Measurements from ENCODE around the gene PDE7B. TPM values are rescaled to one million over a fixed set of nuclear protein-coding genes. Genes with fewer than 3 reads are reported as not detected.

PDE7B gene
- total RNA-seq, 1 experiment from 2014 or later: 7.1 TPM

- in situ Hi-C loops (cut with HindIII; ENCODE audit: low pct_unique_long_range_greater_than_20kb, low sequenced_read_pairs): no loop called here
- DNase-seq (ENCODE audit: low read depth, low spot score): no peak
Observed at GRCh38 chr6:135906542-135906941, 55.0 kb downstream of the PDE7B start.

- in situ Hi-C loops (cut with HindIII; ENCODE audit: low pct_unique_long_range_greater_than_20kb, low sequenced_read_pairs): no loop called here
Observed at GRCh38 chr6:135906972-135907465, 55.5 kb downstream of the PDE7B start.

GRCh38 chr6:135909737-135910387, 58.4 kb downstream of the PDE7B start:
- DNase-seq (ENCODE audit: low read depth, low spot score): peak; percentile 82
- in situ Hi-C loops (cut with HindIII; ENCODE audit: low pct_unique_long_range_greater_than_20kb, low sequenced_read_pairs): no loop called here

More at GRCh38 chr6:135906972-135907465, 55.5 kb downstream of the PDE7B start:
- no peak for DNase-seq (ENCODE audit: low read depth, low spot score)

- in situ Hi-C loops (cut with HindIII; ENCODE audit: low pct_unique_long_range_greater_than_20kb, low sequenced_read_pairs): no loop called here
- DNase-seq (ENCODE audit: low read depth, low spot score): no peak
Observed at GRCh38 chr6:135910790-135911618, 59.5 kb downstream of the PDE7B start.

- no peak for DNase-seq (ENCODE audit: low read depth, low spot score)
- in situ Hi-C loops (cut with HindIII; ENCODE audit: low pct_unique_long_range_greater_than_20kb, low sequenced_read_pairs): no loop called here
Observed at GRCh38 chr6:135913785-135914184, 62.3 kb downstream of the PDE7B start.

- in situ Hi-C loops (cut with HindIII; ENCODE audit: low pct_unique_long_range_greater_than_20kb, low sequenced_read_pairs): no loop called here
- DNase-seq (ENCODE audit: low read depth, low spot score): peak; percentile 68
Observed at GRCh38 chr6:135919026-135919425, 67.5 kb downstream of the PDE7B start.

- in situ Hi-C loops (cut with HindIII; ENCODE audit: low pct_unique_long_range_greater_than_20kb, low sequenced_read_pairs): no loop called here
- DNase-seq (ENCODE audit: low read depth, low spot score): no peak
Observed at GRCh38 chr6:135920689-135921088, 69.2 kb downstream of the PDE7B start.

- in situ Hi-C loops (cut with HindIII; ENCODE audit: low pct_unique_long_range_greater_than_20kb, low sequenced_read_pairs): no loop called here
- DNase-seq (ENCODE audit: low read depth, low spot score): no peak
Observed at GRCh38 chr6:135921188-135921587, 69.7 kb downstream of the PDE7B start.

GRCh38 chr6:135922174-135922573, 70.7 kb downstream of the PDE7B start:
- in situ Hi-C loops (cut with HindIII; ENCODE audit: low pct_unique_long_range_greater_than_20kb, low sequenced_read_pairs): no loop called here

GRCh38 chr6:135922746-135923145, 71.2 kb downstream of the PDE7B start:
- no peak for DNase-seq (ENCODE audit: low read depth, low spot score)

More at GRCh38 chr6:135922174-135922573, 70.7 kb downstream of the PDE7B start:
- peak; percentile 22 for DNase-seq (ENCODE audit: low read depth, low spot score)

GRCh38 chr6:135932651-135933050, 81.2 kb downstream of the PDE7B start:
- DNase-seq (ENCODE audit: low read depth, low spot score): no peak
- in situ Hi-C loops (cut with HindIII; ENCODE audit: low pct_unique_long_range_greater_than_20kb, low sequenced_read_pairs): no loop called here

More at GRCh38 chr6:135922746-135923145, 71.2 kb downstream of the PDE7B start:
- in situ Hi-C loops (cut with HindIII; ENCODE audit: low pct_unique_long_range_greater_than_20kb, low sequenced_read_pairs): no loop called here

GRCh38 chr6:135935941-135936601, 84.6 kb downstream of the PDE7B start:
- in situ Hi-C loops (cut with HindIII; ENCODE audit: low pct_unique_long_range_greater_than_20kb, low sequenced_read_pairs): no loop called here
- DNase-seq (ENCODE audit: low read depth, low spot score): no peak

- DNase-seq (ENCODE audit: low read depth, low spot score): no peak
- in situ Hi-C loops (cut with HindIII; ENCODE audit: low pct_unique_long_range_greater_than_20kb, low sequenced_read_pairs): no loop called here
Observed at GRCh38 chr6:135936606-135937005, 85.1 kb downstream of the PDE7B start.

GRCh38 chr6:135937106-135937505, 85.6 kb downstream of the PDE7B start:
- DNase-seq (ENCODE audit: low read depth, low spot score): no peak
- in situ Hi-C loops (cut with HindIII; ENCODE audit: low pct_unique_long_range_greater_than_20kb, low sequenced_read_pairs): no loop called here

GRCh38 chr6:135938576-135939207, 87.2 kb downstream of the PDE7B start:
- DNase-seq (ENCODE audit: low read depth, low spot score): peak; percentile 71
- in situ Hi-C loops (cut with HindIII; ENCODE audit: low pct_unique_long_range_greater_than_20kb, low sequenced_read_pairs): no loop called here

GRCh38 chr6:135939208-135939591, 87.7 kb downstream of the PDE7B start:
- no peak for DNase-seq (ENCODE audit: low read depth, low spot score)
- in situ Hi-C loops (cut with HindIII; ENCODE audit: low pct_unique_long_range_greater_than_20kb, low sequenced_read_pairs): no loop called here

GRCh38 chr6:135940616-135941167, 89.2 kb downstream of the PDE7B start:
- no peak for DNase-seq (ENCODE audit: low read depth, low spot score)
- in situ Hi-C loops (cut with HindIII; ENCODE audit: low pct_unique_long_range_greater_than_20kb, low sequenced_read_pairs): no loop called here
